Measurements from ENCODE around the gene CSTPP1. TPM values are rescaled to one million over a fixed set of nuclear protein-coding genes. Genes with fewer than 3 reads are reported as not detected.

Gene CSTPP1, protein sequence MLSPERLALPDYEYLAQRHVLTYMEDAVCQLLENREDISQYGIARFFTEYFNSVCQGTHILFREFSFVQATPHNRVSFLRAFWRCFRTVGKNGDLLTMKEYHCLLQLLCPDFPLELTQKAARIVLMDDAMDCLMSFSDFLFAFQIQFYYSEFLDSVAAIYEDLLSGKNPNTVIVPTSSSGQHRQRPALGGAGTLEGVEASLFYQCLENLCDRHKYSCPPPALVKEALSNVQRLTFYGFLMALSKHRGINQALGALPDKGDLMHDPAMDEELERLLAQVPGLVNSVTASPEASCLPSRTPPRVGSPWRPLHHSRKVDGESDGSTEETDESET
- total RNA-seq: 10 to 100 TPM; 47.5 to 87.6 (median 57.7) TPM

DNA sequence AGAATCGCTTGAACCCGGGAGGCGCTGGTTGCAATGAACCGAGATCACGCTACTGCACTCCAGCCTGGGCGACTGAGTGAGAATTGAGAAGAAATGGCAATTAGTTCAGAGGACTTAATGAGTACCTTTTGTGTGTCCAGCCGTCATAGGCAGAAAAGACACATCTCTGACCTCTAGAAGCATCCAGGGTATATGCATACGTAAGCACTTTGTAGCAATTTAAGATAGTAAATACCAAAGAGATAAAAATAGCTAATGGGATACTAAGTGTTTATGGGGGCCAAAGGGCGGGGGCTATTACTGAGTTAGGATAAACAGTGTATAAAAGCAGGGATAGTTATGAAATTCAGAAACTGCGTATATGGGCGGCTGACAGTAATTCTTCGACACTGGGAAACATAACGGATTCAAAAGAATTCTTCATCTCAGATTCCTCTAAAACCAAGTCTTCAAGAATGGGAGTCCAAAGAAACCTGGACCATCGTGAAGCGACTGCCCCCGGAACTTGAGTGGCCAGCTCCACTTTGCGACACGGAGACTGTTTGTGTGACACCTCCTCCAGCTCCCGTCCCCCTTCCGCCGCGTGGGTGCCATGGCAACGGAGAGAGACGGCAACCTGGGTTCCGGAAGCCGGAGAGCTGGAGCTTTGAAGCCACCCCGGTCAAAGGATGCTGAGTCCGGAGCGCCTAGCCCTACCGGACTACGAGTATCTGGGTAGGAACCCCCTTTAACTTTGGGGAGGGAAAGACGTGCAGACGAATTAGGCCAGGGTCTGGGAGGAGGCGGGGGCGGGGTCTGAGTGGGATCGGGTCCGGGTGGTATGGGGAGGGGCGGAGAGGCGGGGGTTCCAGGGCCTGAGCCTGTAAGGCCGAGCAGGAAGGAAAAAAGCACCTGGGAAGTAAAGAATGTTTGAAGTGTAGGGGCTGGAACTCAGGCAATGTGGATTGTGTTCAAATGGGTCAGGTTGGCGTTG, at the start of gene CSTPP1:
Gene CSTPP1, plus strand, starts transcription at position 624 of the 973 bp plus-strand sequence. Its CDS starts 45 bp downstream, at position 669.
- 20% methylated on average over 41 of the region's 41 CpGs for WGBS, 2 donors

DNA sequence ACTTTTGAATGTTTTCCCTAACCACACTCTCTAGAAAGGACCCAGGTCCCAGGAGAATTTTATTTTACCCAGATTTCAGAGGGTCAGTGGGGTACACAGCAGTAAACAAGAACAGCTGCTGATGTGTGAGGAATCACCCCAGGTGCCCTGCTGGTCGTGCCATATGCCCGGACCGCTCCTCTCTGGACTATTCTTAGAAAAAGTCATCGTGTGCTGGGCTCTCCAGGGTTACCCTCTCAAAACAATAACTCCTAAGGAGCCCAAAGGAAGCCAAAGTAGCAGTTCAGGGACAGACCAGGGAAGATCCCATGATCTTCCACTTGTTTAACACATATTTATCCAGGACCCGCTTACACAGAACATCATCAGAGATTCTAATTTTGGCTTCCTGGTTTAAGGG, 47.9 kb upstream of the CSTPP1 start:
- TF ChIP-seq POLR2A (IDR thresholded peaks at IDR 0.05): no peak
- TF ChIP-seq, protein P1, sequence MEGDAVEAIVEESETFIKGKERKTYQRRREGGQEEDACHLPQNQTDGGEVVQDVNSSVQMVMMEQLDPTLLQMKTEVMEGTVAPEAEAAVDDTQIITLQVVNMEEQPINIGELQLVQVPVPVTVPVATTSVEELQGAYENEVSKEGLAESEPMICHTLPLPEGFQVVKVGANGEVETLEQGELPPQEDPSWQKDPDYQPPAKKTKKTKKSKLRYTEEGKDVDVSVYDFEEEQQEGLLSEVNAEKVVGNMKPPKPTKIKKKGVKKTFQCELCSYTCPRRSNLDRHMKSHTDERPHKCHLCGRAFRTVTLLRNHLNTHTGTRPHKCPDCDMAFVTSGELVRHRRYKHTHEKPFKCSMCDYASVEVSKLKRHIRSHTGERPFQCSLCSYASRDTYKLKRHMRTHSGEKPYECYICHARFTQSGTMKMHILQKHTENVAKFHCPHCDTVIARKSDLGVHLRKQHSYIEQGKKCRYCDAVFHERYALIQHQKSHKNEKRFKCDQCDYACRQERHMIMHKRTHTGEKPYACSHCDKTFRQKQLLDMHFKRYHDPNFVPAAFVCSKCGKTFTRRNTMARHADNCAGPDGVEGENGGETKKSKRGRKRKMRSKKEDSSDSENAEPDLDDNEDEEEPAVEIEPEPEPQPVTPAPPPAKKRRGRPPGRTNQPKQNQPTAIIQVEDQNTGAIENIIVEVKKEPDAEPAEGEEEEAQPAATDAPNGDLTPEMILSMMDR (IDR thresholded peaks at IDR 0.05): no peak
- WGBS, 2 donors: 81 to 83% methylated on average over 5 of the region's 5 CpGs
- DNase-seq (ENCODE audit: low spot score in 2 of 2): no peak
- no peak overlapping the region for H3K4me3 ChIP-seq (ENCODE audit: low read depth, poor library complexity, severe bottlenecking)
- intact Hi-C loops (cut with DNase I; ENCODE audit: low total_unique reads): no loop called here

More for the DNA sequence above, at the start of gene CSTPP1:
- peak within 1 kb of the TSS; percentile 53 for H3K4me3 ChIP-seq (ENCODE audit: low read depth, poor library complexity, severe bottlenecking)
- DNase-seq (ENCODE audit: low spot score in 2 of 2): peak; percentile 89 to 98
- intact Hi-C loops (cut with DNase I; ENCODE audit: low total_unique reads): no loop called here
- TF ChIP-seq POLR2A (IDR thresholded peaks at IDR 0.05): no peak
- TF ChIP-seq, protein P1 (IDR thresholded peaks at IDR 0.05): no peak

DNA sequence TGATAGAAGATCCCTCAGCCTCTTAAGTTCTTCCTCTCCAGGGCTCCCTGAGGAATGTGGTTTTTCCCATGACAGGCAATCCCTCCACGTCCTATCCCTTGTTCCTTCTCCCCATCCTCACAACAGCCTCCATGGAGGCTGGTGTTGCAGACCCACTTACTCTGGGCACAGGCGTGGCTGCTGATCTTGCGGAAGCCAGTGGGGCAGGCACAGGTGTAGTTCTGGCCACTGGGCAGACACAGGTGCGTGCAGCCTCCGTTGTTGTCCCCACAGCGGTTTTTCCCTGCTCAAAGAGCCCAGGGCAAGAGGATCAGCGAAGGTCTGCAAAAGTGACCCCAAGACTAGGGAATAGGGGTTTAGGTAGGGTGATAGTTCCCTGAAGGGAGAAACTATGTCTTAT, 47.3 kb upstream of the CSTPP1 start:
- intact Hi-C loops (cut with DNase I; ENCODE audit: low total_unique reads): no loop called here
- no peak overlapping the region for H3K4me3 ChIP-seq (ENCODE audit: low read depth, poor library complexity, severe bottlenecking)
- no peak for TF ChIP-seq POLR2A (IDR thresholded peaks at IDR 0.05)
- TF ChIP-seq, protein P1 (IDR thresholded peaks at IDR 0.05): no peak
- 84 to 85% methylated on average over 7 of the region's 7 CpGs for WGBS, 2 donors
- no peak for DNase-seq (ENCODE audit: low spot score in 2 of 2)

DNA sequence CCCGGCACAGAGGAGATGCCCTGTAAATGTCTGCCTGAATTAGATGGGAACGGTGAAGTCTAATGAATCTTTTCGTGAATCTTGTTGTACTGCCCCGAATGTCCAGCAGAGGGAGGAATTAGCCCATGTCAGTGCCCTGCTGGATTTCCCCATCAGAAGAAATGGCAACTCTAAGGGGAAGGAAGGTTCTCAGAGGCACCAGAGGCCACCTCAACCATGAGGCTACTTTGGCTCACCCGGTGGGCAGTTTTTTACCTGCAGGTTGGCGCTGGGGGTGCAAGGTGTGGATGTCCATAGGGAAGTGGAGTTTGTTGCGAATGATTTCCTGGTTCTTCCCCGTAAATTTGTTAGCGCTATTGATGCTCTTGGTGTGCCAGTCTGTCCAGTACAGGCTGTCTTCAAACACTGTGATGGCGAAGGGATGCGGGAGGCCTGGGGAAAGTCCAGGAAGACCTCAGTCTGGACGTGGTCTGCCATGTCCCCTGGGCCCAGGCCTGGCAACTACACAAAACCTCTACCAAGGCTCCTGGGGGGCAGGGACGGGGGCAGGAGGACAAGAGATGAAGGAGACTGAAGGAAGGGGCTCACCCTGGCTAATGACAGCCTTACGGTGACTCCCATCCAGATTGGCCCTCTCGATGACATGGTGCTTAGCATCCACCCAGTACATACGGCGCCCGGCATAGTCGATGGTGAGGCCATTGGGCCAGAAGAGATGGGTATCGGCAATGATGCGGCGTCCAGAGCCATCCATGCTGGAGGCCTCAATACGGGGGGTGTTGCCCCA, 46.7 kb upstream of the CSTPP1 start:
- no peak overlapping the region for H3K4me3 ChIP-seq (ENCODE audit: low read depth, poor library complexity, severe bottlenecking)
- no peak for TF ChIP-seq POLR2A (IDR thresholded peaks at IDR 0.05)
- TF ChIP-seq, protein P1 (IDR thresholded peaks at IDR 0.05): peak in 1 of 3 donors; percentile 81
- peak; percentile 84 to 91 for DNase-seq (ENCODE audit: low spot score in 2 of 2)
- intact Hi-C loops (cut with DNase I; ENCODE audit: low total_unique reads): loop anchor here (2.0 kb wide), 1 partner anchor 271 kb away; no protein-coding TSS in a partner anchor
- WGBS, 2 donors: 63 to 65% methylated on average over 23 of the region's 23 CpGs

DNA sequence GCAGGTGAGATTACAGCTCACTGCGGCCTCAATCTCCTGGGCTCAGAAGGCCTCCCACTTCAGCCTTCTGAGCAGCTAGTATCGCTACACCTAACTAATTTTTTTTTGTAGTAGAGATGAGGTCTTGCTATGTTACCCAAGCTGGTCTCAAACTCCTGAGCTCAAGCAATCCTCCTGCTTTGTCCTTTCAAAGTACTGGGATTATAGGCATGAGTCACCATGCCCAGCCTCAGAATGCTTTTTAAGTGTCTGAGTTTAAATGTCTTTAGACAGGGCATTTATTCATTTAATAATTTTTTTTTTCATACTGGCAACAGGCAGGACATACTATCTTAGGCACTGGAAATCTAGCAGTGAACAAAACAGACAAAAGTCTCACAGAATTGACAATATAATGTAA, 45.9 kb upstream of the CSTPP1 start:
- intact Hi-C loops (cut with DNase I; ENCODE audit: low total_unique reads): loop anchor here (2.0 kb wide), 1 partner anchor 270 kb away; no protein-coding TSS in a partner anchor

More for the DNA sequence above, 45.9 kb upstream of the CSTPP1 start:
- TF ChIP-seq, protein P1 (IDR thresholded peaks at IDR 0.05): no peak
- TF ChIP-seq POLR2A (IDR thresholded peaks at IDR 0.05): no peak
- WGBS, 2 donors: 94 to 98% methylated on average over 2 of the region's 2 CpGs
- no peak for DNase-seq (ENCODE audit: low spot score in 2 of 2)
- H3K4me3 ChIP-seq (ENCODE audit: low read depth, poor library complexity, severe bottlenecking): no peak overlapping the region

Measured in lower leg skin (tissue), 4 donors.